ENCODE results near the gene RIPK3.
A peak's percentile ranks its signal among the peaks of the same experiment; 100 is the strongest.
"Not testable (repeated sequence)": the region's sequence is repeated elsewhere in the genome, so short reads cannot be mapped to it uniquely, and the experiment has no call there.

Gene RIPK3

DNA sequence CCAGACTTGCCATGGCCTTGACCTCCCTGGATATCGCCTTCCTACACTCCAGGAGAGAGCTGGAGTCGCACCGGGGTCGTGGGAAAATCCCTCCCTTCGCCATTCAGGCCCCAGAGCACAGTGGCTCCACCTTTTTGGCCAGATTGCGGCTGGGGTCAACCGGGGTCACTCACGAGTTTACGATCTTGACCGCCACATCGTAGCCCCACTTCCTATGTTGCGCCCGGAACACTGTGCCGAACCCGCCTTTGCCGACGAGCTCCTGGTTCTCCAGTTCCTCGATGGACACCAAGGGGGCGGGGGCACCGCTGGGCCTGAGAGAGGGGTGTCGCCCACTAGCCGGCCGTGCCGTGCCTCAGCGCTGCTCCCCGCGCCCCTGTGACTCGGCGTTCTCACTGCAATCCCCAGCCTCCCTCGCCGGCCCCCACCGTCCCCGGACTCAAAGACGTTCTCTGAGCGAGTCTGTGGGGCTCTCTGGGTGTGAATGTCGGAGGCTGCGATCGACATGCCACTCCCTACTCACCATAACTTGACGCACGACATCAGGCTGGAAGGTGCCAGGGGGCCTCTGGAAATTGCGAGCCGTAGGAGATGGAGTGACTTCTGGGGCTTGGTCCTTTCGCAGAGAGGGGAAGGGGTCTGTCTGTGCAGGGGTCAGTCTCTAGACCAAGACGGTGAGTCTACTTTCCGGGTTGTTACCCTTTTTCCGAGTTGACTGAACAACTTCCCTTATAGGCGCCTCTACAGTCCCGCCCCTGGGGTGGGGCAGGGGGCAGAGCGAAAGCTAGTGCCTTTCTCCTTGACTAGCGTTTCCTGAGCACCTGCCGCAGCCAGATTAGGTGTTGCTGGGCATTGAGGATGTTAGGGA, at the start of gene RIPK3:
Gene RIPK3 (minus strand): TSS at position 708 of the 868 bp plus-strand sequence. CDS start 165 bp downstream, at position 543.
- no peak for DNase-seq

- no peak for DNase-seq
Observed at GRCh38 chr14:24389226-24389848, 49.5 kb upstream of the RIPK3 start.

GRCh38 chr14:24388474-24389179, 48.8 kb upstream of the RIPK3 start:
- DNase-seq = peak; percentile 85

DNA sequence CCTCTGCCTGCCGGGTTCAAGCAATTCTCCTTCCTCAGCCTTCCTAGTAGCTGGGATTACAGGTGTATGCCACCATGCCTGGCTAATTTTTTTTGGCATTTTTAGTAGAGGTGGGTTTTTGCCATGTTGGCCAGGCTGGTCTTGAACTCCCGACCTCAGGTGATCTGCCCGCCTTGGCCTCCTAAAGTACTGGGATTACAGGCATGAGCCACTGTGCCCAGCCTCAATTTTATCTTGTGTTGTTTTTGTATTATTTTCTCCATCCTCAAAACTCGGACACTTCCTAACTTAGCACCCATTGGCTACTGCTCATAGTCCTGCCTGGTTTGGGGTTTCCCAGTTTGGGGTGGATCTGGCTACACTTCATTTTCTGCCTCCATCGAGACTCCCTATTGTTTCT, 47.8 kb upstream of the RIPK3 start:
- not testable (repeated sequence) for DNase-seq

DNA sequence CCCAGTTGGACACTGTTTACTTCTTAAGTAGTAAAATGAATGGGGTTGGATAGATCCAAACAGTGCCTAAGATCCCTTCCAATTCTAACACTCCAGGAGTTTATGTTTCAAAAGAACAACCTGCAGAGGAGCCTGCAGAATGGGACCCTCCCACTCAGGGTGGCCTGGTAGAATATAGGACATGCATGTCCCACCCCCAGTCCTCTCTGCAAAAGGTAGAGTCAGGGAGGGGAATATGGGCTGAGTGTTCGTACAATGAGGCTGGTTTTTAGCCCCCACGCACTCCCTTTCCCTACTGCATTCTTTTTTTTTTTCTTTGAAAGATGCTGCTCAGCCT, 47.2 kb upstream of the RIPK3 start:
- no peak for DNase-seq

GRCh38 chr14:24385524-24385923, 45.7 kb upstream of the RIPK3 start:
- no peak for DNase-seq

- no peak for DNase-seq
Observed at GRCh38 chr14:24384169-24384568, 44.4 kb upstream of the RIPK3 start.

DNA sequence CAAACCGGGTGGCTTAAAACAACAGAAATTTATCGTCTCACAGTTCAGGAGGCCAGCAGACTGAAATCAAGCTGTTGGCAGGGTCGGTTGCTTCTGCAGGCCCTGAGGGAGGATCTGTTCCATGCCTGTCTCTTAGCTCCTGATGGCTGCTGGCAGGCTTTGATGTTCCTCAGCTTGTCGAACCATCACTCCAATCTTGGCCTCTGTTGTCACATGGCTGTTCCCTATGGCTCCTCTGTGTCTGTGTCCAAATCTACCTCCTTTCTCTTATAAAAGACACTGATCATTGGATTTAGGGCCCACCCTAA, 42.2 kb upstream of the RIPK3 start:
- no peak for DNase-seq

DNA sequence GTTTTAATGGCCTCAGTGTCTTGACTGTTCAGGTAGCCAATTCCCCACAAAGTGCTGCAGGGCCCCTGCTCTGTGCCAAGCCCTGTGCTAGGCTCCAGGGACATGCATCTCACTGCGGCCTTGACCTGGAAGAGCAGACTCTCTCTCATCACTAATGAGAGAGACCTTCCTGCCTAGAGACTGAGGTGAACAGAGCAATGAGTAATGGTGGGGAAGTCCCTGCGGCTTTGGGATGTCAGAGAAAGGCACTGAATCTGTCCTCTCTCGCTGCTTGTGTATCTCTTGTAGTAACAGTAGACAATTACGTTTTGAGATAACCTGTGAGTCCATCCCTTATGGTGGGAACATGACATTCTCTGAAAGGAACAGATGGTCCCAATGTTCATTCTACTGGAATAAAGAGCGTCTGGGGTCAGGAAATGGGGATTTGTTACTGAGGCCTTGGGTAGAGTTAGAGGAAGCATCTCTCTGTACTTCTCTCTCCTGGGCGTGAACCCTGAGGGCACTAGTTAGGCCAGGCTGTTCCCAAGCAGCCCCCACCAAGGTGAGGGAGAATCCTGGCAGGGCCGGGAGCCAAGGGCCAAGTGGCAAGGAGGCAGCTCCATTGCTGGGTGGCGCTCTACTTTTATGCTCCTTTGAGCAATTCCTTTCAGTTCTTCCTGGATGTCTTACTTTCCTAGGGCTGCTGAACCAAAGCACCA, 41.7 kb upstream of the RIPK3 start:
- peak; percentile 5 for DNase-seq

GRCh38 chr14:24379907-24380730, 40.3 kb upstream of the RIPK3 start:
- no peak for DNase-seq

DNA sequence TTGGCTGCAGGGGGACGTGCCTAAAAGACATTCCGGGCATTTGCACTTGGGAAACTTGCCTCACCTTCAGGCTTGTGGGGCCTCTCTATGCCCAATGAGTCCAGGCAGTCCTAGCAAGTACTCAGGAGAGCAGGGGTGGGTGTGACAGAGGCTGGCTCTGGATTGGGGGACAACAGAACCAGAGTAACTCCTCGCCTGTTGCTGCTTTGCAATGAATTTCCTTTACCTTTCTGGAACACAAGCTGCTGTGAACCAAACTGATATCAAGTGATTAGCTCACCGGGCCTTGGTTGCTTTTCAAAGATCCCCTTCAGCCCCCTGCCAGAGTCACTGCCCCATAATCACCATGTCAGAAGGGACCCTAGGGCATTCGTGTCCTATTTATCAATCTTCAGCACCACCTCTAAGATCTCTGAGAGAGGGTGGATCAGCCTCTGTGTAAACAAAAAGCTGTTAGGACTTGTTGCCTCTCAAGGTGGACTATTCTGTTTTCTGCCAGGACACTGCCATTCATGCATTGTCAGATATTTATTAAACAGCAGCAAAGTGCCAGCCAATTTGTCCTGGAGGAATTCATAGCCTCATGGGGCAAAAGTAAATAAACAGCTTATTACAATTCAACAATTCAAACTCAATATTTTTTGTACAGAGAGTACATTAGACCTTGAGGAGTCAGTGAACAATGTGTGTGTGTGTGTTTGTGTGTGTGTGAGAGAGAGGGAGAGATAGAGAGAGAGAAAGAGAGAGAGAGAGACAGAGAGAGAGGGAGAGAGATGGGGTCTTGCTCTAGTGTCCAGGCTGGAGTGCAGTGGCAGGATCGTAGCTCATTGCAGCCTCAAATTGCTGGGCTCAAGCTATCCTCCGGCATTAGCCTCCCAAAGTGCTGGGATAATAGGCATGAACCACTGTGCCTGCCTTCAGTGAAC, 39.5 kb upstream of the RIPK3 start:
- no peak for DNase-seq

DNA sequence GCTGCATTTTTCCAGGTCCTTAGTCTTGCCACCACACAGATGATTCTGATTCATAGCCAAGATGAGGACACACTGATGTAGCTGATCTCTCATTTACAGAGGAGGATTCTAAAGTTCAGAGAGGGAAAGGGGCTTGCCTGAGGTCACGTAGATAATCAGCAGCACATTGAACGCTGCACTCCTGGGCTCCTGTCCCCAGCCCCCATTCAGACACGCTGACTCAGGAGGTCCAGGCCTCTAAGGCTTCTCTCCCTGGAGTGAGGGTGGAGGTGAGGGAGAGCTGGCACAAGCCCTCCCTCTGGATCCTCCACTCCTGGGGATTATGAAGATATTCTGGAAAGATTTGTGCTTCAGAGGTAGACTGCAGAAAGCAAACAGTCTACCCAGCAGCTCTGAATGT, 38.5 kb upstream of the RIPK3 start:
- no peak for DNase-seq

DNA sequence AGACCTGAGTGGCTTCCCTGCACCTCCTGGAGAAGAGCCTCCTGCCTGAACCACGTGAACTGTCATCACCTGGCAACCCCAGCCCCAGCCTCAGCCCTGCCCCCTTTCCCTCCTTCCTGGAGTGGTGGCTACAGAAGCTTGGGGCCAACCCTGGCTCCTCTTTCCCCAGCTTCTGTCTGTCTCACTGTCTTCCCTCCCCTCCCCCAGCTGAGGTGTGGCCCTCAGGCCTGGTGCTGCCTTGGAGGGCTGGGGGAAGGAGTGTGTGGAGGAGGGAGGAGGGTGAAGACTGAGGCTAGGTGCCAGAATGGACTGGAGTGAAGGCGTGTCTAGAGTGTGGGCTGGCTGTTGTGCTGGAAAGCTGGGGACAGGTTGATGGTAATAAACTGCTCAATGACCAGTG, 37.9 kb upstream of the RIPK3 start:
- no peak for DNase-seq

- DNase-seq = no peak
Observed at GRCh38 chr14:24377126-24377525, 37.3 kb upstream of the RIPK3 start.

GRCh38 chr14:24376448-24377070, 36.8 kb upstream of the RIPK3 start:
- DNase-seq = peak; percentile 45

DNA sequence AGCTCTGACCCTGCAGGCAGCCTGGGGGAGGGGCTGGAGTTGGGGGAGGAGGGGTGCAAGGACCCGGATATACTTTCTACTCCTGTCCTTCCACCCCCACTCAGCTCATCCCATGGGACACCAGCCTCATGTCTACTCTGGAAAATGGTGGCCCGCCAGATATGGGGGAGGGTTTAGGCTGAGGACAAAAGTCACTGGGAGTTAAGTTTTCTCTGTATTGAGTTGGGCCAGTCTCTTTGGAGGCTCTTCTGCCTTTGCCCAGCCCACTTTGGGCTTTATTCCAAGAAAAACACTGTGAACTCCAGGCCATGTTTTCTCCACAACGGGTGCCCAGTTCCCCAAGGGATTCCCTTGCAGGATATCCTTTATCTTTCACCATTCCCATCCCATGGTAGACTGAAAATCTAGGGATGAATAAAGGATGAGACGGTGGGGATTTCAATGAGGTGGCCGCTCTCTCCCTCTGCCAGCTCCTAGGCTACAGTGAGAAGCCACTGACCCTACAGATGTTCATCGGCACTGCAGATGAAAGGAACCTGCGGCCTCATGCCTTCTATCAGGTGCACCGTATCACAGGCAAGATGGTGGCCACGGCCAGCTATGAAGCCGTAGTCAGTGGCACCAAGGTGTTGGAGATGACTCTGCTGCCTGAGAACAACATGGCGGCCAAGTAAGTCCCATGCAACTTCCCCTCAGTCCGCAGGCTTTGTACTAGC, 33.1 kb upstream of the RIPK3 start:
- no peak for DNase-seq

- not testable (repeated sequence) for DNase-seq
Observed at GRCh38 chr14:24371605-24372004, 31.8 kb upstream of the RIPK3 start.

DNA sequence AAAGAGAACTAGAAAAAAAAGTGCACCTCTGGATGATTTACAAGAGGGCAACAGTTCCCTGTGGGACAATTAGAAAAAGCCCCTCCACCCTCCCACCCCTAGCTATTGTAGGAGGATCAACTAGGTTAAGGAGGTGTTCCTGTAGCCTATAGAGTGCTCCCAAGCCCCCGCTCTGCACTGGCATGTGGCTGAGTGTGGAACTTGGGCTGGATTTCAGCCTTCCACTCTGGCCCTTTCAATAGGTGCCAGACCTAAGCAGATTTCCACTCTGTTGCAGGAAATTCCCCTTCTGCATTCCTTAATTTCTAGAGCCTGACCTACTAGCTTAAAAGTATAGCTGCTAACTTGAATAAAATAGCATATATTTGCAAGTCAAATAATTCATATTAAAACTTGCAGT, 31.0 kb upstream of the RIPK3 start:
- DNase-seq = no peak

DNA sequence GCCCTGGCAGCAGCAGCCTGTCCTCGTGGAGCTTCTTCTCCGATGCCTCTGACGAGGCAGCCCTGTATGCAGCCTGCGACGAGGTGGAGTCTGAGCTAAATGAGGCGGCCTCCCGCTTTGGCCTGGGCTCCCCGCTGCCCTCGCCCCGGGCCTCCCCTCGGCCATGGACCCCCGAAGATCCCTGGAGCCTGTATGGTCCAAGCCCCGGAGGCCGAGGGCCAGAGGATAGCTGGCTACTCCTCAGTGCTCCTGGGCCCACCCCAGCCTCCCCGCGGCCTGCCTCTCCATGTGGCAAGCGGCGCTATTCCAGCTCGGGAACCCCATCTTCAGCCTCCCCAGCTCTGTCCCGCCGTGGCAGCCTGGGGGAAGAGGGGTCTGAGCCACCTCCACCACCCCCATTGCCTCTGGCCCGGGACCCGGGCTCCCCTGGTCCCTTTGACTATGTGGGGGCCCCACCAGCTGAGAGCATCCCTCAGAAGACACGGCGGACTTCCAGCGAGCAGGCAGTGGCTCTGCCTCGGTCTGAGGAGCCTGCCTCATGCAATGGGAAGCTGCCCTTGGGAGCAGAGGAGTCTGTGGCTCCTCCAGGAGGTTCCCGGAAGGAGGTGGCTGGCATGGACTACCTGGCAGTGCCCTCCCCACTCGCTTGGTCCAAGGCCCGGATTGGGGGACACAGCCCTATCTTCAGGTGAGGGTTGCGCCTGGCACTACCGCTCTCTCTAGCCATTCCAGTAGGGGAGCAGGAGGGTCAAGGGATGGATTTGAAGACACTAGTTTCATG, 30.3 kb upstream of the RIPK3 start:
- no peak for DNase-seq

All from NCI-H82 (cell line).